ENCODE data around the gene PARS2. TPM values are rescaled to one million over a fixed set of nuclear protein-coding genes. Genes with fewer than 3 reads are reported as not detected.

PARS2 gene
- total RNA-seq, 3 donors from 2014 or later = 2.2 to 7.8 (median 4.3) TPM

DNA sequence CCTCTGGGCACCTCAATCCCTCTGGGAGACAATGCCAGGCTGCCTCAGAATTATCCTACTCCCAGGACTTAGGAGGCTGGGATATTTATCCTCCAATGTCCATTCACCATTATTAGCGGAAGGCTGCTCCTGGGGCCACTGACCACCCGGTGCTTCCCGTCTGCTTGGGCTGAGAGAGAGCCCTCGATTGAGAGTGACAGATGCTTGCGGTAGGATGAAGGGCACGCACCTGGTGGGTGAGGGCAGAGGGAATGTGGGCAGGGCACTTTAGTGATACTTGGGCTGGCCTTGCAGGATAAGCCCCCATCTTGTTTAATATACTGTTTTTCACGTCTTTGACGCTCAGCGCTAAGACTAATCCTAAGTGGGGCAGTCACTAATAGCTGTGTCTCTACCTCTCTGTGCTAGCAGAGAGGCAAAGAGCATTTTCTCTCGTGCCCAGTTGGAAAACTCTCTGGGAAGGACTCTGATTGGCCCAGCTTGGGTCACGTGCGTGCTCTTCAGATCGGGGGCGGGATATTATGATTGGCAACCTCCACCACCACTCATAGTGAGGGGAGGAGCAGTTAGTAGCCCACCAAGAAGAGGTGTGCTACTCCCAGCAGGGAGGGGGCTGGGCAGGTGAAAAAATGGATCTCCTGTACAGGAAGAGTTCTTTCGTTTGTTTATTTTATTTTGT lies 10.6 kb upstream of the PARS2 start:
- no peak for DNase-seq (ENCODE audit: low spot score in 2 of 2)
- intact Hi-C loops (cut with DNase I; ENCODE audit: low total_unique reads) = loop anchor here (10.0 kb wide), 1 partner anchor 220 kb away; no protein-coding TSS in a partner anchor
- H3K27ac ChIP-seq = no peak overlapping the region

GRCh38 chr1:54772951-54773350 lies 8.6 kb upstream of the PARS2 start:
- H3K36me3 ChIP-seq = no peaks in the 10 kb centered on the region
- no peaks in the 10 kb centered on the region for H3K4me1 ChIP-seq
- no peak for DNase-seq (ENCODE audit: low spot score in 2 of 2)
- intact Hi-C loops (cut with DNase I; ENCODE audit: low total_unique reads) = loop anchor here (10.0 kb wide), 1 partner anchor 218 kb away; no protein-coding TSS in a partner anchor
- H3K4me3 ChIP-seq = no peak overlapping the region
- no peak overlapping the region for H3K27ac ChIP-seq
- H3K9me3 ChIP-seq = no peaks in the 10 kb centered on the region
- no peaks in the 10 kb centered on the region for H3K27me3 ChIP-seq
- TF ChIP-seq POLR2AphosphoS5 (IDR thresholded peaks at IDR 0.05) = no peak
- no peak for TF ChIP-seq POLR2A (IDR thresholded peaks at IDR 0.05)
- TF ChIP-seq, protein P1, sequence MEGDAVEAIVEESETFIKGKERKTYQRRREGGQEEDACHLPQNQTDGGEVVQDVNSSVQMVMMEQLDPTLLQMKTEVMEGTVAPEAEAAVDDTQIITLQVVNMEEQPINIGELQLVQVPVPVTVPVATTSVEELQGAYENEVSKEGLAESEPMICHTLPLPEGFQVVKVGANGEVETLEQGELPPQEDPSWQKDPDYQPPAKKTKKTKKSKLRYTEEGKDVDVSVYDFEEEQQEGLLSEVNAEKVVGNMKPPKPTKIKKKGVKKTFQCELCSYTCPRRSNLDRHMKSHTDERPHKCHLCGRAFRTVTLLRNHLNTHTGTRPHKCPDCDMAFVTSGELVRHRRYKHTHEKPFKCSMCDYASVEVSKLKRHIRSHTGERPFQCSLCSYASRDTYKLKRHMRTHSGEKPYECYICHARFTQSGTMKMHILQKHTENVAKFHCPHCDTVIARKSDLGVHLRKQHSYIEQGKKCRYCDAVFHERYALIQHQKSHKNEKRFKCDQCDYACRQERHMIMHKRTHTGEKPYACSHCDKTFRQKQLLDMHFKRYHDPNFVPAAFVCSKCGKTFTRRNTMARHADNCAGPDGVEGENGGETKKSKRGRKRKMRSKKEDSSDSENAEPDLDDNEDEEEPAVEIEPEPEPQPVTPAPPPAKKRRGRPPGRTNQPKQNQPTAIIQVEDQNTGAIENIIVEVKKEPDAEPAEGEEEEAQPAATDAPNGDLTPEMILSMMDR (IDR thresholded peaks at IDR 0.05) = no peak

More for the DNA sequence above, 10.6 kb upstream of the PARS2 start:
- Histone ChIP-seq H3K9me3 (no peaks in the 10 kb centered on the region), H3K27me3 (no peaks in the 10 kb centered on the region), H3K4me1 (no peaks in the 10 kb centered on the region), H3K36me3 (no peaks in the 10 kb centered on the region), H3K4me3 (no peak overlapping the region)
- TF ChIP-seq, protein P1 (IDR thresholded peaks at IDR 0.05) = no peak
- TF ChIP-seq POLR2AphosphoS5 (IDR thresholded peaks at IDR 0.05) = no peak
- TF ChIP-seq POLR2A (IDR thresholded peaks at IDR 0.05) = no peak

GRCh38 chr1:54768093-54768492 lies 3.8 kb upstream of the PARS2 start:
- H3K27ac ChIP-seq = no peak overlapping the region
- TF ChIP-seq, protein P1 (IDR thresholded peaks at IDR 0.05) = no peak
- TF ChIP-seq POLR2AphosphoS5 (IDR thresholded peaks at IDR 0.05) (no peak), POLR2A (IDR thresholded peaks at IDR 0.05) (no peak)
- no peaks in the 10 kb centered on the region for H3K4me1 ChIP-seq
- H3K4me3 ChIP-seq = no peak overlapping the region
- H3K9me3 ChIP-seq = no peaks in the 10 kb centered on the region
- intact Hi-C loops (cut with DNase I; ENCODE audit: low total_unique reads) = no loop called here
- DNase-seq (ENCODE audit: low spot score in 2 of 2) = no peak
- H3K27me3 ChIP-seq = no peaks in the 10 kb centered on the region
- no peaks in the 10 kb centered on the region for H3K36me3 ChIP-seq

GRCh38 chr1:54767526-54767925 lies 3.2 kb upstream of the PARS2 start:
- H3K27ac ChIP-seq = no peak overlapping the region
- intact Hi-C loops (cut with DNase I; ENCODE audit: low total_unique reads) = no loop called here
- TF ChIP-seq POLR2A (IDR thresholded peaks at IDR 0.05) = no peak
- TF ChIP-seq, protein P1 (IDR thresholded peaks at IDR 0.05) = no peak
- no peak for TF ChIP-seq POLR2AphosphoS5 (IDR thresholded peaks at IDR 0.05)
- no peaks in the 10 kb centered on the region for H3K4me1 ChIP-seq
- H3K4me3 ChIP-seq = no peak overlapping the region
- no peaks in the 10 kb centered on the region for H3K36me3 ChIP-seq
- DNase-seq (ENCODE audit: low spot score in 2 of 2) = no peak
- no peaks in the 10 kb centered on the region for H3K9me3 ChIP-seq
- no peaks in the 10 kb centered on the region for H3K27me3 ChIP-seq

DNA sequence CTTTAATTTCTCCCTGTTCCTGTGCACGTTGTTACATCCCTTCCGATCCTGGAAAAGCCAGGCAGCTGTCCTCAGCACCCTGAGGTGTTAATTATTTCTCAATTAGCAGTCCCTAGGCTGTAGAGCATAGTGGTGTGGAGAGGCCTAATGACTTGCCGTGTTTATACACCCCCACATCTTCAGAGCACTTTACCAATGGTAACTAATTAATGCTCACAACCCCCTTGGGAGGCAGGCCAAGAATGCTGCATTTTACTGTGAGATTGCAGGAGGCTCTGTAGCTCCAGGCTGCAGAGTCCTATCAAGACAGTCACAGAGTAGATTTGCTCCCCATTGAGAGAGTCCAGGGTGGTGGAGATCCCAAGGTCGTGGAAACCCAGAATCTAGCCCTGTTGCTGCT lies 2.4 kb upstream of the PARS2 start:
- H3K27me3 ChIP-seq = no peaks in the 10 kb centered on the region
- H3K4me1 ChIP-seq = no peaks in the 10 kb centered on the region
- TF ChIP-seq POLR2A (IDR thresholded peaks at IDR 0.05) = no peak
- no peak for TF ChIP-seq POLR2AphosphoS5 (IDR thresholded peaks at IDR 0.05)
- TF ChIP-seq, protein P1 (IDR thresholded peaks at IDR 0.05) = no peak
- intact Hi-C loops (cut with DNase I; ENCODE audit: low total_unique reads) = no loop called here
- no peak for DNase-seq (ENCODE audit: low spot score in 2 of 2)
- no peaks in the 10 kb centered on the region for H3K9me3 ChIP-seq
- no peak overlapping the region for H3K27ac ChIP-seq
- no peak overlapping the region for H3K4me3 ChIP-seq
- H3K36me3 ChIP-seq = no peaks in the 10 kb centered on the region

All from breast epithelium (tissue), 4 donors.